B cell (primary cell): Measurements from ENCODE around the gene MSH6.

Experiments
- CTCF ChIP-seq: fragments of 200-600 bp; IDR thresholded peaks from one replicate; pipeline ENCODE4 v1.8.0; 2022; ENCODE audit warnings: antibody characterized with exemption, mild to moderate bottlenecking
- EZH2 ChIP-seq: IDR thresholded peaks from 2 replicates; pipeline ENCODE4 v1.6.1; 2012; ENCODE audit warnings: borderline replicate concordance, low read depth, mild to moderate bottlenecking, moderate library complexity, low read length; ENCODE audit not compliant: insufficient read depth, poor library complexity, severe bottlenecking

- TF ChIP-seq CTCF: no peak
- TF ChIP-seq EZH2: no peak
Measured at GRCh38 chr2:47735912-47736311, 47.0 kb upstream of the MSH6 start.
